KOPT-K1 (cell line): ENCODE measurements around the gene WDR70.
"Not testable (repeated sequence)": the region's sequence is repeated elsewhere in the genome, so short reads cannot be mapped to it uniquely, and the experiment has no call there.

ENCODE experiments used
- H3K27ac ChIP-seq: fragments of 200-600 bp; sonication (generic); 2 replicates; pipeline ENCODE4 v1.5.1; 2016; ENCODE audit warnings: antibody characterized with exemption, mild to moderate bottlenecking, low read depth, low read length; ENCODE audit not compliant: poor library complexity, severe bottlenecking
- H3K36me3 ChIP-seq: fragments of 200-600 bp; sonication (generic); 2 replicates; pipeline ENCODE4 v1.5.1; 2017; ENCODE audit warnings: antibody characterized with exemption, mild to moderate bottlenecking, low read length, moderate library complexity; ENCODE audit not compliant: insufficient read depth
- H3K9me3 ChIP-seq: fragments of 200-600 bp; sonication (generic); 2 replicates; pipeline ENCODE4 v1.5.1; 2017; ENCODE audit warnings: antibody characterized with exemption, low read length, mild to moderate bottlenecking; ENCODE audit not compliant: insufficient read depth, poor library complexity, severe bottlenecking

WDR70 gene

DNA sequence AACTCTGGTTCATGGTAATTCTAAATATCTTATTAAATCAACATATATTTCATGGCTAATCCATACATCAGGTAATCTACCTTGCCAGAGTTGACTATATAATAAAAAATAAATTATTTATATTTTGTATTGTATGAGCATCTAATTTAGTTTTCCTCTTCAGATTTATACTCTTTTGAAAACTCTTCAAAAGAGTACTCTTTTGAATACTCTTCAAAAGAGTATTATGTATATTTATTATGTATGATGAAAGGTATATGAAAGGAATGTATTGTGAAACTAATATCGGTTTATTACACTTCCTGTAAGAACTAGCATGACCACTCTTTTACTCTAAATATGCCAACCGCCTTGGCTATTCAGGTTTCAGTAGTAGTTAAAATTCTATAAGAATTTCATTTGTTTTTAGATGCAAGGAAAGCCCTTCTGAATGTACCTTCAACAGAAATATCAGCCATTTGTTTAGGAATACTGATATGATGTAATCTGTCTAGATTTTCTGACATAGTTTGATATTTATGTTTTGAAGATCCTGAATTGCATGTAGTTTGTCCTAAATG lies 178.7 kb downstream of the WDR70 start:
- Histone ChIP-seq H3K36me3 (no peaks in the 10 kb centered on the region), H3K27ac (no peak overlapping the region), H3K9me3 (peaks cover 9% of the 10 kb centered on the region)

DNA sequence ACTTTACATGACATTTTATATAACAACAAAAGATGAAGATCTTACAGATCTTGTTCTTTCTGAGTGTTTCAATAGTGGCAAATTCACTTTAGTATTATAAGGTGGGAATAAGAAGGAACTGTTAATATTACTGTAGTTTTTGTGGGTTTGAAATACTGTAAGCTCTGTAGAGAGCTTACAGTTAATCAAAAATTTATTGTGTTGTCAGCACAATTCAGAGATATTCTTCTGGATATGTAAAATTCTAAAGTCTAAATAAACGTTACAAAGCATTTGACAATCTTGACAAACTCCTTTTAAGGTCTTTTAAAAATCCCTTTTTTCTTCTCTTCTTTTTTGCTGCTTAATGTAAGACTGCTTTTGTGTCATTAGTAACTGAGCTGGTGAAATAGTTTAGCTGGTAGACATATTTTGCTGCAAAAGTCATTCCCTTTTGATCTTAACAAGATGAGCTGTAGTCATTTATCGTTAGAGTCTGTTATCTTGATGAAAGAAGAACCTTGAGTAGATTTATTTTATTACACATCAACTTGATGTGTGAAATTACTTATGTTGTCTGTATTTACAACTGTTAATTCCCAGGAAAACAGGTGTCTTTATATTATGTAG lies 186.0 kb downstream of the WDR70 start:
- H3K9me3 ChIP-seq, result no peaks in the 10 kb centered on the region
- no peak overlapping the region for H3K27ac ChIP-seq
- H3K36me3 ChIP-seq, result no peaks in the 10 kb centered on the region

GRCh38 chr5:37567566-37567965 lies 188.4 kb downstream of the WDR70 start:
- H3K9me3 ChIP-seq, result no peaks in the 10 kb centered on the region
- H3K27ac ChIP-seq, result no peak overlapping the region
- no peaks in the 10 kb centered on the region for H3K36me3 ChIP-seq

- Histone ChIP-seq H3K9me3 (no peaks in the 10 kb centered on the region), H3K27ac (no peak overlapping the region), H3K36me3 (no peaks in the 10 kb centered on the region)
These were observed 189.1 kb downstream of the WDR70 start for GRCh38 chr5:37568018-37568753.

- no peaks in the 10 kb centered on the region for H3K36me3 ChIP-seq
- H3K9me3 ChIP-seq, result no peaks in the 10 kb centered on the region
- H3K27ac ChIP-seq, result no peak overlapping the region
These were observed 189.8 kb downstream of the WDR70 start for GRCh38 chr5:37568893-37569292.

DNA sequence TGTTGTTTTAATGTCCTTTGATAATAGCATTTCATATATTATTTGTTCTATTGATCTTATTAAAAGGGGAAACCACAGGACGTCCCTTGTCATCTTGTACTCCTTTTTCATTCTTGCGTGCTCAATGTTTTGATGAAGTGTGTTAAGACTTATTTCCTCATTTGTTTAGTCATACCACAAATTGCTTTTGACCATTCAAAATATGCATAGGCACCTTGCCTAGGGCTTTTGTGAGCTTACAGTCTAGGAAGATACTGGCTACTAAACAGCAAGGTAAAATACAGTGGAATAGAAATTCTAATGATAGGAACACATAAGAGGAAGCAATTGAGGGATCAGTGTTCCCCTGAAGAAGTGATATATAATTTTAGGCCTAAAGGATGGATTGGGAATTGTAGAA lies 190.3 kb downstream of the WDR70 start:
- no peaks in the 10 kb centered on the region for H3K9me3 ChIP-seq
- no peaks in the 10 kb centered on the region for H3K36me3 ChIP-seq
- H3K27ac ChIP-seq, result no peak overlapping the region

DNA sequence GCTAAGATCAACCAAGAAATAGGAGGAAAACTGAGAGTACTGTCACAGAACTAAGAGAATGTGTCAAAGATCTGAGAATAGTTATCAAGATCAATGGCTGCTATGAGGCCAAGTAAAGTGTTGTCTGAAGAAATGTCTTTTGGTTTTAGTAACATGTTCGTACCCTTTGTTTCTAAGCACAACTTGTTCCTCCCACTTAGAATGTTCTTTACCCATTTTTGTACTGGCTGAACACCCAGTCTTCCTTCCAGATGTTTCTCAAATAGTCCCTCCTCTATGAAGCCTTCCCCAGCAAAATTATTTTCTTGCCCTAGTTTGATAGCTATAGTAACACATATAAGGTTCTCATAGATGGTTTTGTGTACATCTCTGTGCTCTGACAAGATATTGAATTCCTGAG lies 191.5 kb downstream of the WDR70 start:
- no peak overlapping the region for H3K27ac ChIP-seq
- H3K9me3 ChIP-seq, result no peaks in the 10 kb centered on the region
- no peaks in the 10 kb centered on the region for H3K36me3 ChIP-seq

DNA sequence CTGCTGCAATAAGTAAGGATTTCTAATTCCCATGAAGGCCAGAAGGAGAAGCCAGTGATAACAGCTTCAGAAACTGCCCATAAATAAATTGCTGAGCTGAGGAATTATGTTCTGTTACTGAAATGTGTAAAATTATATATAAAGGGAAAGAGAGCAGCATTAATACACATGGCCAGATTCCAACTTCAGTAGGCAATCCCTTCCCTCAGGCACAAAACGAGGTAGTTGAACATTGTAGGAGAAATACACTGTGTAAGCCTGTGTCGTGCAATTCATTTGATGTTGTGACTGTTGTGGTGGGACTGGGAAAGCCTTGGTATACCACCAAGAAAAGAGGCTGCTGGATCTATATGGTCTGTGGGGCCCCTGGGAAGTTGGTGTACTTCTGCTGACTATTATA lies 192.9 kb downstream of the WDR70 start:
- Histone ChIP-seq H3K36me3 (no peaks in the 10 kb centered on the region), H3K27ac (no peak overlapping the region), H3K9me3 (no peaks in the 10 kb centered on the region)

DNA sequence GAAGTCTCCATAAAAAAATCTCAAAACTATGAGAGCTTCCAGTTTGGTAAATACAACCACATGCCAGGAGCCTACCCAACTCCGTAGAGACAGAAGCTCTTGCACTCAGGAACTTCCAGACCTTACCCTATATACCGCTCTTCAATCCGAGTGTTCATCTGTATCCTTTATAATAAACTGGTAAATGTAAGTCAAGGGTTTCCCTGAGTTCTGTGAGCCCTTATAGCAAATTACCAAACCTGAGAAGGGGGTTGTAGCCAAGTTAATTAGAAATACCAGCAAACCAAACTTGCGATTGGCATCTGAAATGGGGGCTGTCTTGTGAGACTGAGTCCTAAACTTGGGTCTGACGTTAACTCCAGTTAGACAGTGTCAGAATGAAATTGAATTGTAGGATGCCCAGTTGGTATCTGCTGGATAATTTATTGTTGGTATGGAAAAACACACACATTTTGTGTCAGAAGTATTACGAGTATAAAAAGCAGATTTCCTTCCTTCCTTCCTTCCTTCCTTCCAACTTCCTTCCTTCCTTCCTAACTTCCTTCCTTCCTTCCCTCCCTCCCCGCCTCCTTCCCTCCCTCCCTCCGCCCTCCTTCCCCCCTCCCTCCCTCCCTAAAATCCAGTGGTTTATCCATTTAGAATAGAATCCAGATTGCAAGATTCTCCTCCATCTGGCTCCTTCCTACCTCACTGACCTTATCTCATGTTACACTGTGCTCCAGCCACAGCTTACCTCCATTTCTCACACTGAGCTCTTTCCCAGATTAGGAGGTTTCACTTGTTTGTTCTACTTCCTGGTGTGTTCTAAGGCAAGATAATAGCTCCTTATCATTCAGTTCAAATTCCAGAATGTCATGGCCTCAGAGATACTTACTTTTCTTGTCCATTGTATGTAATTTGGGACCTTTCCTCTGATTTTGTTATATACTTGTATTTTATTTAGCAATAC lies 196.7 kb downstream of the WDR70 start:
- Histone ChIP-seq H3K9me3 (no peaks in the 10 kb centered on the region), H3K36me3 (no peaks in the 10 kb centered on the region), H3K27ac (no peak overlapping the region)

DNA sequence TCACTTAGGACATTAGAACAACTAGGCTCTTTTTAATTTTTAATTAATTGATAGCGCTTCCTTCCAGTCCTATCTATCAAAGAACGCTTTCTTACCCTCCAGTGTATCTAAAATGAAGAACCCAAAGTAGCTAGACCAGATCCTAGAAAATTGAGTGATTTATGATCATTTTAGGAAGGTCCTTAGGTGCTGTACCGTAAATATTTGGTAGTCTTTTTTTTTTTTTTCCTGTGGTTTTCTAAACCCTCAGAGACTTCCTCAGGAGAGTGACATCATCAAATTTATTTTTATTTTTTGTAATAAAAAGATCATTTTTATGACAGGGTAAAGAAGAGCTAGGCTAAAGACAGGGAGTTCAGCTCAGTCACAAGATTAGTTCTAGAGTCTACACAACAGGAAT lies 197.4 kb downstream of the WDR70 start:
- no peaks in the 10 kb centered on the region for H3K9me3 ChIP-seq
- no peak overlapping the region for H3K27ac ChIP-seq
- H3K36me3 ChIP-seq, result no peaks in the 10 kb centered on the region

- Histone ChIP-seq H3K36me3 (no peaks in the 10 kb centered on the region), H3K9me3 (no peaks in the 10 kb centered on the region), H3K27ac (no peak overlapping the region)
These were observed 199.1 kb downstream of the WDR70 start for GRCh38 chr5:37578176-37578575.

GRCh38 chr5:37580106-37580505 lies 201.0 kb downstream of the WDR70 start:
- H3K36me3 ChIP-seq, result no peaks in the 10 kb centered on the region
- H3K9me3 ChIP-seq, result no peaks in the 10 kb centered on the region
- H3K27ac ChIP-seq, result no peak overlapping the region

DNA sequence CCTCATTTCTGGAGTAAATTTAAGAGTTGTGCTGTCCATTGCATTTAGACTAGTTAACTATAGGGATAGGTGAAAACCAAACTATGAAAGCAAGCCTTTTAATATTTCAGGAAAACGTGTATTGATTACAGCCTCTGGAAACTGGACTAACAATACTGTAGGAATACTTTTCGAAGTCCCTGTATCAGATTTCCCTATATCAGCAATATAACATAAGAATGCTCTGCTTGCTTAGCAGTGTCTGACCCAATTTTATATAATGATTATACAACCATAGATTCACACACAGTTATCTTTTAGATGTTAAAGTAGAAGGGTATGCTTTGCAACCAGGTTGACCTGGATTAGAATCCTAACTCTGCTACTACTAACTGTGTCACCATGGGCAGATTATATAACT lies 203.1 kb downstream of the WDR70 start:
- no peak overlapping the region for H3K27ac ChIP-seq
- H3K9me3 ChIP-seq, result no peaks in the 10 kb centered on the region
- H3K36me3 ChIP-seq, result no peaks in the 10 kb centered on the region

- not testable (repeated sequence) for H3K9me3 ChIP-seq, H3K36me3 ChIP-seq, H3K27ac ChIP-seq
These were observed 214.2 kb downstream of the WDR70 start for GRCh38 chr5:37593292-37593691.

GRCh38 chr5:37594864-37595263 lies 215.7 kb downstream of the WDR70 start:
- not testable (repeated sequence) for H3K9me3 ChIP-seq, H3K27ac ChIP-seq, H3K36me3 ChIP-seq
